Measurements from ENCODE around the gene CHMP1B. TPM values are rescaled to one million over a fixed set of nuclear protein-coding genes. Genes with fewer than 3 reads are reported as not detected.
"Not testable (repeated sequence)": the region's sequence is repeated elsewhere in the genome, so short reads cannot be mapped to it uniquely, and the experiment has no call there.

CHMP1B gene
- total RNA-seq, 1 donor from 2014 or later = 68.8 TPM

- no peak for DNase-seq
Measured at GRCh38 chr18:11871501-11871900, 20.3 kb downstream of the CHMP1B start.

GRCh38 chr18:11872479-11873136 is 21.4 kb downstream of the CHMP1B start:
- DNase-seq = no peak

- no peak for DNase-seq
Measured at GRCh38 chr18:11873670-11874340, 22.6 kb downstream of the CHMP1B start.

GRCh38 chr18:11874676-11875075 is 23.5 kb downstream of the CHMP1B start:
- no peak for DNase-seq

GRCh38 chr18:11877497-11878135 is 26.4 kb downstream of the CHMP1B start:
- DNase-seq = no peak

- DNase-seq = no peak
Measured at GRCh38 chr18:11880586-11881304, 29.5 kb downstream of the CHMP1B start.

GRCh38 chr18:11882636-11883035 is 31.4 kb downstream of the CHMP1B start:
- no peak for DNase-seq

GRCh38 chr18:11883153-11883552 is 31.9 kb downstream of the CHMP1B start:
- DNase-seq = no peak

GRCh38 chr18:11884396-11885030 is 33.3 kb downstream of the CHMP1B start:
- DNase-seq = no peak

- DNase-seq = no peak
Measured at GRCh38 chr18:11885278-11885947, 34.2 kb downstream of the CHMP1B start.

- no peak for DNase-seq
Measured at GRCh38 chr18:11886577-11887110, 35.4 kb downstream of the CHMP1B start.

GRCh38 chr18:11887328-11888128 is 36.3 kb downstream of the CHMP1B start:
- no peak for DNase-seq

- no peak for DNase-seq
Measured at GRCh38 chr18:11888726-11889125, 37.5 kb downstream of the CHMP1B start.

GRCh38 chr18:11889284-11889683 is 38.1 kb downstream of the CHMP1B start:
- DNase-seq = no peak

- no peak for DNase-seq
Measured at GRCh38 chr18:11891737-11892136, 40.5 kb downstream of the CHMP1B start.

GRCh38 chr18:11892438-11892837 is 41.2 kb downstream of the CHMP1B start:
- DNase-seq = not testable (repeated sequence)

- no peak for DNase-seq
Measured at GRCh38 chr18:11897781-11898180, 46.6 kb downstream of the CHMP1B start.

- DNase-seq = no peak
Measured at GRCh38 chr18:11899063-11899462, 47.9 kb downstream of the CHMP1B start.

GRCh38 chr18:11901826-11902438 is 50.7 kb downstream of the CHMP1B start:
- DNase-seq = no peak

Data from occipital lobe (tissue), 2 donors.